GM19043 (cell line): ENCODE data around the gene ARPC2.
"Not testable (repeated sequence)": the region's sequence is repeated elsewhere in the genome, so short reads cannot be mapped to it uniquely, and the experiment has no call there.

Experiments used
- ATAC-seq: cut with Tn5 transposase; IDR thresholded peaks from one replicate; pipeline ENCODE4 v1.9.1; 2021; ENCODE audit warnings: low read depth; ENCODE audit not compliant: unreplicated experiment

ARPC2 gene

GRCh38 chr2:218216674-218217359, at the start of gene ARPC2:
Gene ARPC2, plus strand, starts transcription at chr2:218217189. Its CDS starts 282 bp downstream, at chr2:218217471.
- ATAC-seq: peak; percentile 55

GRCh38 chr2:218168016-218168415, 49.0 kb upstream of the ARPC2 start:
- ATAC-seq: no peak

- ATAC-seq: no peak
These were observed 48.1 kb upstream of the ARPC2 start for GRCh38 chr2:218168635-218169462.

- no peak for ATAC-seq
These were observed 47.0 kb upstream of the ARPC2 start for GRCh38 chr2:218169757-218170546.

- ATAC-seq: not testable (repeated sequence)
These were observed 45.2 kb upstream of the ARPC2 start for GRCh38 chr2:218171744-218172143.

- ATAC-seq: no peak
These were observed 44.1 kb upstream of the ARPC2 start for GRCh38 chr2:218172845-218173244.

GRCh38 chr2:218179782-218180181, 37.2 kb upstream of the ARPC2 start:
- no peak for ATAC-seq

- ATAC-seq: no peak
These were observed 36.4 kb upstream of the ARPC2 start for GRCh38 chr2:218180467-218181114.

- ATAC-seq: no peak
These were observed 32.7 kb upstream of the ARPC2 start for GRCh38 chr2:218184331-218184730.

GRCh38 chr2:218186355-218186766, 30.6 kb upstream of the ARPC2 start:
- ATAC-seq: no peak

GRCh38 chr2:218186876-218187275, 30.1 kb upstream of the ARPC2 start:
- ATAC-seq: no peak

GRCh38 chr2:218187296-218188015, 29.5 kb upstream of the ARPC2 start:
- ATAC-seq: no peak

- no peak for ATAC-seq
These were observed 28.5 kb upstream of the ARPC2 start for GRCh38 chr2:218188528-218188927.

- ATAC-seq: no peak
These were observed 24.0 kb upstream of the ARPC2 start for GRCh38 chr2:218192902-218193430.

GRCh38 chr2:218193701-218194100, 23.3 kb upstream of the ARPC2 start:
- ATAC-seq: no peak

- no peak for ATAC-seq
These were observed 22.1 kb upstream of the ARPC2 start for GRCh38 chr2:218194880-218195279.

GRCh38 chr2:218196974-218197373, 20.0 kb upstream of the ARPC2 start:
- no peak for ATAC-seq

- ATAC-seq: no peak
These were observed 14.7 kb upstream of the ARPC2 start for GRCh38 chr2:218202266-218202665.

GRCh38 chr2:218209078-218209477, 7.9 kb upstream of the ARPC2 start:
- ATAC-seq: no peak

GRCh38 chr2:218214116-218214515, 2.9 kb upstream of the ARPC2 start:
- no peak for ATAC-seq
